Measurements from ENCODE around the gene COX7A2L.

- TF ChIP-seq CTCF (IDR thresholded peaks at IDR 0.05) (peak in 2 of 4 experiments; percentile 14 to 33), POLR2AphosphoS5 (IDR thresholded peaks at IDR 0.05) (peak; percentile 91), POLR2A (IDR thresholded peaks at IDR 0.05) (peak; percentile 70)
Measured at GRCh38 chr2:42360890-42361727, at the start of gene COX7A2L.
